Neural cell (in vitro differentiated cells): Measurements from ENCODE around the gene PAPSS2. TPM values are rescaled to one million over a fixed set of nuclear protein-coding genes. Genes with fewer than 3 reads are reported as not detected.

Experiments used
- H2AFZ ChIP-seq: fragments of 200-600, 300-800 bp; sonication (generic), shearing (Covaris generic); 2 replicates; pipeline ENCODE4 v1.6.0; 2014; ENCODE audit warnings: low read depth, mild to moderate bottlenecking, antibody characterized with exemption, low read length, moderate library complexity
- H3F3A ChIP-seq: fragments of 200-600 bp; shearing (Covaris generic); 2 replicates; pipeline ENCODE4 v1.6.1; 2016; ENCODE audit warnings: mild to moderate bottlenecking, moderate library complexity, mixed read lengths, antibody characterized with exemption, low read length; ENCODE audit not compliant: insufficient read depth, poor library complexity, severe bottlenecking
- H3K27ac ChIP-seq: fragments of 200-600, 300-800 bp; sonication (generic), shearing (Covaris generic); 2 replicates; pipeline ENCODE4 v1.5.1; 2014; ENCODE audit warnings: mild to moderate bottlenecking, low read length, moderate library complexity
- H3K27me3 ChIP-seq: fragments of 300-800, 200-600 bp; sonication (generic), shearing (Covaris generic); 2 replicates; pipeline ENCODE4 v1.6.0; 2014; ENCODE audit warnings: mild to moderate bottlenecking, low read depth, low read length, moderate library complexity; ENCODE audit not compliant: insufficient read depth
- H3K36me3 ChIP-seq: fragments of 300-800, 200-600 bp; sonication (generic), shearing (Covaris generic); 2 replicates; pipeline ENCODE4 v1.5.1; 2014; ENCODE audit warnings: mild to moderate bottlenecking, antibody characterized with exemption, low read length, moderate library complexity; ENCODE audit not compliant: insufficient read depth
- H3K4me2 ChIP-seq: fragments of 300-800, 200-600 bp; sonication (generic), shearing (Covaris generic); 2 replicates; pipeline ENCODE4 v1.6.0; 2014; ENCODE audit warnings: mild to moderate bottlenecking, low read length
- H3K4me3 ChIP-seq: fragments of 300-800, 200-600 bp; sonication (generic), shearing (Covaris generic); 2 replicates; pipeline ENCODE4 v1.5.1; 2014; ENCODE audit warnings: mild to moderate bottlenecking, low read length, moderate library complexity
- H3K79me2 ChIP-seq: fragments of 200-600 bp; shearing (Covaris generic); replicated peaks from 2 replicates; pipeline ENCODE4 v1.6.0; 2014; ENCODE audit warnings: mild to moderate bottlenecking, low read length, moderate library complexity; ENCODE audit not compliant: insufficient read depth
- H3K9ac ChIP-seq: fragments of 300-800, 200-600 bp; sonication (generic), shearing (Covaris generic); 2 replicates; pipeline ENCODE4 v1.6.1; 2016; ENCODE audit warnings: mild to moderate bottlenecking, low read length, mixed read lengths
- H3K9me2 ChIP-seq: fragments of 200-600 bp; shearing (Covaris generic); 2 replicates; pipeline ENCODE4 v1.6.1; 2016; ENCODE audit warnings: mild to moderate bottlenecking, low read length, mixed read lengths; ENCODE audit not compliant: insufficient read depth
- H3K9me3 ChIP-seq: fragments of 200-600, 300-800 bp; sonication (generic), shearing (Covaris generic); 2 replicates; pipeline ENCODE4 v1.6.1; 2016; ENCODE audit warnings: mild to moderate bottlenecking, mixed run types, low read length, moderate library complexity, mixed read lengths
- H4K20me1 ChIP-seq: fragments of 200-600 bp; shearing (Covaris generic); 2 replicates; pipeline ENCODE4 v1.6.1; 2016; ENCODE audit warnings: mild to moderate bottlenecking, mixed run types; ENCODE audit not compliant: insufficient read depth
- CTCF ChIP-seq: fragments of 450-650 bp; IDR thresholded peaks from 2 replicates; pipeline ENCODE4 v1.5.1; 2014; ENCODE audit warnings: antibody characterized with exemption, mild to moderate bottlenecking, moderate library complexity; ENCODE audit not compliant: poor library complexity, severe bottlenecking
- EP300 ChIP-seq: fragments of 450-650 bp; conservative IDR thresholded peaks from 2 replicates; pipeline ENCODE4 v1.6.1; 2014; ENCODE audit warnings: antibody characterized with exemption, mild to moderate bottlenecking, moderate library complexity; ENCODE audit not compliant: poor library complexity, severe bottlenecking
- EZH2 ChIP-seq: fragments of 200-600, 300-800 bp; shearing (Covaris generic), sonication (generic); IDR thresholded peaks from 2 replicates; pipeline ENCODE4 v1.6.1; 2014; ENCODE audit warnings: antibody characterized with exemption, low read length, borderline replicate concordance, mild to moderate bottlenecking; ENCODE audit not compliant: insufficient read depth, poor library complexity, severe bottlenecking
- MXI1 ChIP-seq: fragments of 450-650 bp; conservative IDR thresholded peaks from 2 replicates; pipeline ENCODE4 v1.6.1; 2014; ENCODE audit warnings: antibody characterized with exemption, mild to moderate bottlenecking; ENCODE audit not compliant: poor library complexity, severe bottlenecking
- POLR2AphosphoS5 ChIP-seq: IDR thresholded peaks from 2 replicates; pipeline ENCODE4 v1.6.1; 2012
- RAD21 ChIP-seq: fragments of 450-650 bp; conservative IDR thresholded peaks from 2 replicates; pipeline ENCODE4 v1.6.1; 2014; ENCODE audit warnings: antibody characterized with exemption, mild to moderate bottlenecking, moderate library complexity
- REST ChIP-seq: IDR thresholded peaks from 2 replicates; pipeline ENCODE4 v1.6.1; 2012; ENCODE audit warnings: borderline replicate concordance
- SMC3 ChIP-seq: fragments of 450-650 bp; conservative IDR thresholded peaks from 2 replicates; pipeline ENCODE4 v1.6.1; 2014; ENCODE audit warnings: antibody characterized with exemption, mild to moderate bottlenecking, moderate library complexity; ENCODE audit not compliant: poor library complexity
- TAF1 ChIP-seq: IDR thresholded peaks from 2 replicates; pipeline ENCODE4 v1.6.1; 2012; ENCODE audit warnings: low read depth
- polyA plus RNA-seq: library from polyadenylated mRNA; depleted of rRNA; stranded (reverse); fragments of >200 nt; gene quantifications from 2 replicates; pipeline ENCODE4 v1.2.3, GENCODE V29; 2014

PAPSS2 gene
- polyA plus RNA-seq, 1 donor from 2014 or later, result 0.24 TPM

GRCh38 chr10:87712913-87713616 is 53.4 kb downstream of the PAPSS2 start:
- H3K9me2 ChIP-seq, result no peaks in the 10 kb centered on the region
- no peak overlapping the region for H2AFZ ChIP-seq
- no peak overlapping the region for H3K4me3 ChIP-seq
- TF ChIP-seq CTCF (no peak), EP300 (no peak), REST (no peak), SMC3 (no peak), EZH2 (no peak), RAD21 (no peak)
- H3K9me3 ChIP-seq, result no peaks in the 10 kb centered on the region
- H3K9ac ChIP-seq, result no peak overlapping the region
- no peaks in the 10 kb centered on the region for H3K79me2 ChIP-seq
- no peaks in the 10 kb centered on the region for H3F3A ChIP-seq
- no peaks in the 10 kb centered on the region for H3K27me3 ChIP-seq
- no peak overlapping the region for H3K4me2 ChIP-seq
- no peaks in the 10 kb centered on the region for H4K20me1 ChIP-seq
- H3K27ac ChIP-seq, result no peak overlapping the region
- H3K36me3 ChIP-seq, result no peaks in the 10 kb centered on the region

- Histone ChIP-seq H3K36me3 (no peaks in the 10 kb centered on the region), H3K4me3 (no peak overlapping the region), H3K4me2 (no peak overlapping the region), H2AFZ (no peak overlapping the region), H3K9me2 (no peaks in the 10 kb centered on the region), H3F3A (no peaks in the 10 kb centered on the region), H3K27me3 (no peaks in the 10 kb centered on the region), H3K79me2 (no peaks in the 10 kb centered on the region), H4K20me1 (no peaks in the 10 kb centered on the region), H3K9me3 (no peaks in the 10 kb centered on the region), H3K9ac (no peak overlapping the region), H3K27ac (no peak overlapping the region)
- TF ChIP-seq REST (no peak), MXI1 (no peak), EP300 (no peak), POLR2AphosphoS5 (no peak), TAF1 (no peak), EZH2 (no peak), SMC3 (no peak), CTCF (no peak), RAD21 (no peak)
Measured at GRCh38 chr10:87713707-87714106, 54.0 kb downstream of the PAPSS2 start.
